WTC11 (cell line): ENCODE data around the gene MAPT. TPM values are rescaled to one million over a fixed set of nuclear protein-coding genes. Genes with fewer than 3 reads are reported as not detected.
"Not testable (repeated sequence)": the region's sequence is repeated elsewhere in the genome, so short reads cannot be mapped to it uniquely, and the experiment has no call there.

Experiments used
- ATAC-seq: fragments of 200-7000 bp; cut with Tn5 transposase; 2 replicates; pipeline ENCODE4 v1.10.0; 2021; ENCODE audit warnings: mild to moderate bottlenecking, moderate library complexity
- CTCF ChIA-PET: fragments of 300-600 bp; sonication (Branson Sonifier 250); formaldehyde crosslinking; loops from one replicate; lab custom pipeline; 2021; ENCODE audit warnings: antibody characterized with exemption; lab: Charles Lee
- POLR2A ChIA-PET: fragments of 350-600 bp; sonication (Branson Sonifier 250); formaldehyde crosslinking; loops from one replicate; lab custom pipeline; 2021; ENCODE audit warnings: antibody characterized with exemption; lab: Charles Lee
- DNase-seq: peaks from one replicate; pipeline ENCODE4 v3.0.0; 2021; ENCODE audit warnings: low spot score
- H3K27ac Mint-ChIP-seq: 2 replicates; pipeline ENCODE4 v1.8.0; 2021; ENCODE audit warnings: mixed read lengths
- H3K27me3 Mint-ChIP-seq: 2 replicates; pipeline ENCODE4 v1.8.0; 2021; ENCODE audit warnings: low read depth, mild to moderate bottlenecking, moderate library complexity, mixed read lengths
- H3K36me3 Mint-ChIP-seq: 2 replicates; pipeline ENCODE4 v1.8.0; 2021; ENCODE audit warnings: mixed read lengths
- H3K4me1 Mint-ChIP-seq: 2 replicates; pipeline ENCODE4 v1.8.0; 2022; ENCODE audit warnings: mixed read lengths
- H3K4me3 Mint-ChIP-seq: 2 replicates; pipeline ENCODE4 v1.8.0; 2021; ENCODE audit warnings: mild to moderate bottlenecking, moderate library complexity, mixed read lengths
- H3K9me3 Mint-ChIP-seq: 2 replicates; pipeline ENCODE4 v1.8.0; 2021; ENCODE audit warnings: mixed read lengths
- CBFB ChIP-seq: sonication (generic); formaldehyde crosslinking; IDR thresholded peaks from 2 replicates; pipeline ENCODE4 v1.8.1; 2022; ENCODE audit warnings: mild to moderate bottlenecking, low read depth, missing genetic modification reagents
- CREB1 ChIP-seq: sonication (generic); formaldehyde crosslinking; IDR thresholded peaks from 2 replicates; pipeline ENCODE4 v1.8.0; 2023; ENCODE audit warnings: mild to moderate bottlenecking, missing genetic modification reagents
- CREM ChIP-seq: sonication (generic); formaldehyde crosslinking; IDR thresholded peaks from 2 replicates; pipeline ENCODE4 v1.8.1; 2022; ENCODE audit warnings: mild to moderate bottlenecking, missing genetic modification reagents, moderate library complexity
- ELF4 ChIP-seq: sonication (generic); formaldehyde crosslinking; IDR thresholded peaks from 2 replicates; pipeline ENCODE4 v1.8.1; 2022; ENCODE audit warnings: low read depth, mild to moderate bottlenecking, moderate library complexity, missing genetic modification reagents
- FOXP1 ChIP-seq: sonication (generic); formaldehyde crosslinking; IDR thresholded peaks from 2 replicates; pipeline ENCODE4 v1.8.0; 2022; ENCODE audit warnings: missing genetic modification reagents, mild to moderate bottlenecking, moderate library complexity, borderline replicate concordance
- GABPB1 ChIP-seq: sonication (generic); formaldehyde crosslinking; IDR thresholded peaks from 2 replicates; pipeline ENCODE4 v1.8.1; 2023; ENCODE audit warnings: mild to moderate bottlenecking, missing genetic modification reagents
- JAZF1 ChIP-seq: fragments of 250-450 bp; sonication (Bioruptor Pico); IDR thresholded peaks from 2 replicates; pipeline ENCODE4 v1.9.0; 2021; ENCODE audit warnings: moderate library complexity, mild to moderate bottlenecking, inconsistent platforms
- MXD4 ChIP-seq: fragments of 250-450 bp; sonication (Bioruptor Pico); IDR thresholded peaks from 2 replicates; pipeline ENCODE4 v1.8.0; 2021; ENCODE audit warnings: mild to moderate bottlenecking, moderate library complexity, borderline replicate concordance
- NFATC4 ChIP-seq: fragments of 250-450 bp; sonication (Bioruptor Pico); IDR thresholded peaks from 2 replicates; pipeline ENCODE4 v1.9.0; 2021; ENCODE audit warnings: mild to moderate bottlenecking
- OVOL2 ChIP-seq: fragments of 250-450 bp; sonication (Bioruptor Pico); IDR thresholded peaks from 2 replicates; pipeline ENCODE4 v1.9.0; 2021; ENCODE audit warnings: mild to moderate bottlenecking, borderline replicate concordance
- SP1 ChIP-seq: sonication (generic); formaldehyde crosslinking; conservative IDR thresholded peaks from 2 replicates; pipeline ENCODE4 v1.8.1; 2022; ENCODE audit warnings: missing genetic modification reagents
- TP53 ChIP-seq: sonication (generic); formaldehyde crosslinking; IDR thresholded peaks from 2 replicates; pipeline ENCODE4 v1.8.1; 2023; ENCODE audit warnings: mild to moderate bottlenecking, missing genetic modification reagents
- ZNF121 ChIP-seq: sonication (generic); formaldehyde crosslinking; IDR thresholded peaks from 2 replicates; pipeline ENCODE4 v1.8.0; 2023; ENCODE audit warnings: missing genetic modification reagents
- ZNF138 ChIP-seq: sonication (generic); formaldehyde crosslinking; conservative IDR thresholded peaks from 2 replicates; pipeline ENCODE4 v1.8.1; 2022; ENCODE audit warnings: mild to moderate bottlenecking, moderate library complexity, missing genetic modification reagents
- ZNF219 ChIP-seq: sonication (generic); formaldehyde crosslinking; IDR thresholded peaks from 2 replicates; pipeline ENCODE4 v1.8.0; 2023; ENCODE audit warnings: missing genetic modification reagents, mild to moderate bottlenecking, borderline replicate concordance
- ZNF232 ChIP-seq: sonication (generic); formaldehyde crosslinking; IDR thresholded peaks from 2 replicates; pipeline ENCODE4 v1.8.0; 2022; ENCODE audit warnings: mild to moderate bottlenecking, missing genetic modification reagents
- total RNA-seq: library from RNA; stranded (reverse); gene quantifications from 3 replicates; pipeline ENCODE4 v1.2.3, GENCODE V29; 2021
- TF ChIP-seq, protein P1 (sequence below): sonication (generic); formaldehyde crosslinking; IDR thresholded peaks from 2 replicates; pipeline ENCODE4 v1.8.1; 2023; ENCODE audit warnings: mild to moderate bottlenecking, missing genetic modification reagents
- TF ChIP-seq, protein P2 (sequence below): fragments of 250-450 bp; sonication (Bioruptor Pico); IDR thresholded peaks from 2 replicates; pipeline ENCODE4 v1.9.0; 2021; ENCODE audit warnings: mild to moderate bottlenecking
- TF ChIP-seq, protein P3 (sequence below): sonication (generic); formaldehyde crosslinking; IDR thresholded peaks from 2 replicates; pipeline ENCODE4 v1.8.1; 2023; ENCODE audit warnings: mild to moderate bottlenecking, moderate library complexity, missing genetic modification reagents
- TF ChIP-seq, protein P4 (sequence below): sonication (generic); formaldehyde crosslinking; IDR thresholded peaks from 2 replicates; pipeline ENCODE4 v1.8.1; 2023; ENCODE audit warnings: mild to moderate bottlenecking, missing genetic modification reagents, moderate library complexity

Gene MAPT
- total RNA-seq, 1 experiment from 2014 or later: 2.2 TPM

DNA sequence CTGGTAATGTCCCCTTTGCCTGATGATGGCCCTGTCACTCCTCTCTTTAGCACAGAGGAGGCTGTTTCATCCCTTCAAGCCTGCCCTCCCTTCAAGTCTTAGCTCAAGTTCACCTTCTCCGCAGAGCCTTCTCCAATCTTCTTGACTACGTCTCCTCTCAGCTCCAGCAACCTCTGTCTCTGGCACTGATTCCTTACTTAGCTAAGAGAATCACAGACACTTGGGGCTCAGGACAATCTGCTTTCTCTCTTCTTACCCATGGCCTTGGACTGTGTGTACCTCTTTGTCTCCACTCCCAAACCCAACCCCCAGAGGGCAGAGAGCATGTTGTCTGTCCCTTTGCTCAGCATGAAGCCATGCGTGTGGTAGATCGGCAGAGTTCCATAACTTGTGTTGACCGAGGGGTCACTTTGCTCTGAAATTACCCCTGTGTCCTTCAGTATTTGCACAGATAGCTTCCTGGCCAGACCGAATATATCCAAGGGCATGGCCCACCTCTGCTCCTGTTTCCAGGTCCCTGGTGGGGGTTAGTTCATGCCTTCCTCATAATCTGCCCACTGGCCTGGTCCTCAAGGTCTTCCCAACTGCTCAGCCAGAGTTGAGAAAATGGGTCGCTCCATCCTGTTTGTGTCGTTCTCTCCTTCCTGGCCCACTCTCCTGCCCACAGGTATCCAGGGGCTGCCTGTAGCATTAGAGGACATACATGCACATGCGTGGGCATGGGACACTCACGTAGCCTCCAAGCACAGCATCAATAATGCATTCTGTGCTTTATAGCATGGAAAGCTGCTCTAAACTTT lies 41.6 kb downstream of the MAPT start:
- H3K4me1 Mint-ChIP-seq: peaks cover 12% of the 10 kb centered on the region
- ATAC-seq: no peak
- POLR2A ChIA-PET: no interaction called here
- CTCF ChIA-PET: interaction anchor here (1.7 to 2.6 kb wide), 4 partner anchors 13 to 296 kb away, joined by 4 to 7 read pairs (median 6); no protein-coding TSS in a partner anchor
- no peaks in the 10 kb centered on the region for H3K36me3 Mint-ChIP-seq
- H3K27me3 Mint-ChIP-seq: no peaks in the 10 kb centered on the region; the same call in 1 of the 2 replicates
- TF ChIP-seq GABPB1 (CRISPR knock-in tag) (peak; percentile 78), TP53 (CRISPR knock-in tag) (no peak)
- TF ChIP-seq, all 79 proteins: peak for 1
- no peak for DNase-seq
- H3K27ac Mint-ChIP-seq: peak overlapping the region; percentile 1; the same call in 1 of the 2 replicates
- H3K4me3 Mint-ChIP-seq: no peak overlapping the region
- no peaks in the 10 kb centered on the region for H3K9me3 Mint-ChIP-seq

DNA sequence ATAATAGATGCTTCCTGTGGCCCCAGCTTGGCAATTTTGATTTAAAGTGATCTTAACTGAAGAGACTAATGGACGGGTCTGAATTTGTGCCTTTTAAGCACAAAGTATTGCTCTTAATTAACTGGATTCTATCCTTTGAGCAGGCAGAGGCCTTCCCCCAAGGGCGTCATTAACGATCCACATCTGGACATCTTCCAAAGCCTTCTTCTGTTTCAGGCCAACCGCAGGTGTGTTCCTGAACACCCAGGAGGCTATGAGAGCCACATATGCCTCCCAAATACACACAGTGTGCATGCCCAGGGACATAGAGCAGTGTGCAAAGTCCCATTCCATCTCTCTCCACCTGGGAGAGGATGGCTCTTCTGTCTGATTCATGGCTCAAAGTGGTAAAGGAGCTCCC lies 42.3 kb downstream of the MAPT start:
- CTCF ChIA-PET: interaction anchor here (1.9 to 2.2 kb wide), 2 partner anchors 13 to 35 kb away, joined by 7 read pairs; no protein-coding TSS in a partner anchor
- no peaks in the 10 kb centered on the region; the same call in 1 of the 2 replicates for H3K27me3 Mint-ChIP-seq
- ATAC-seq (no peak), DNase-seq (no peak)
- H3K4me1 Mint-ChIP-seq: peaks cover 17% of the 10 kb centered on the region
- POLR2A ChIA-PET: no interaction called here
- H3K4me3 Mint-ChIP-seq: no peak overlapping the region
- TF ChIP-seq, protein P1, sequence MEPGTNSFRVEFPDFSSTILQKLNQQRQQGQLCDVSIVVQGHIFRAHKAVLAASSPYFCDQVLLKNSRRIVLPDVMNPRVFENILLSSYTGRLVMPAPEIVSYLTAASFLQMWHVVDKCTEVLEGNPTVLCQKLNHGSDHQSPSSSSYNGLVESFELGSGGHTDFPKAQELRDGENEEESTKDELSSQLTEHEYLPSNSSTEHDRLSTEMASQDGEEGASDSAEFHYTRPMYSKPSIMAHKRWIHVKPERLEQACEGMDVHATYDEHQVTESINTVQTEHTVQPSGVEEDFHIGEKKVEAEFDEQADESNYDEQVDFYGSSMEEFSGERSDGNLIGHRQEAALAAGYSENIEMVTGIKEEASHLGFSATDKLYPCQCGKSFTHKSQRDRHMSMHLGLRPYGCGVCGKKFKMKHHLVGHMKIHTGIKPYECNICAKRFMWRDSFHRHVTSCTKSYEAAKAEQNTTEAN: no peak
- TF ChIP-seq CBFB (no peak), FOXP1 (no peak), SP1 (CRISPR knock-in tag) (no peak), OVOL2 (CRISPR knock-in tag) (no peak), NFATC4 (CRISPR knock-in tag) (no peak), MXD4 (CRISPR knock-in tag) (no peak), ZNF138 (CRISPR knock-in tag) (no peak), ZNF232 (no peak), JAZF1 (CRISPR knock-in tag) (no peak), CREB1 (CRISPR knock-in tag) (no peak), ZNF219 (CRISPR knock-in tag) (no peak), CREM (CRISPR knock-in tag) (no peak), ELF4 (no peak)
- TF ChIP-seq, protein P2, sequence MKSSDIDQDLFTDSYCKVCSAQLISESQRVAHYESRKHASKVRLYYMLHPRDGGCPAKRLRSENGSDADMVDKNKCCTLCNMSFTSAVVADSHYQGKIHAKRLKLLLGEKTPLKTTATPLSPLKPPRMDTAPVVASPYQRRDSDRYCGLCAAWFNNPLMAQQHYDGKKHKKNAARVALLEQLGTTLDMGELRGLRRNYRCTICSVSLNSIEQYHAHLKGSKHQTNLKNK: no peak
- TF ChIP-seq, protein P3, sequence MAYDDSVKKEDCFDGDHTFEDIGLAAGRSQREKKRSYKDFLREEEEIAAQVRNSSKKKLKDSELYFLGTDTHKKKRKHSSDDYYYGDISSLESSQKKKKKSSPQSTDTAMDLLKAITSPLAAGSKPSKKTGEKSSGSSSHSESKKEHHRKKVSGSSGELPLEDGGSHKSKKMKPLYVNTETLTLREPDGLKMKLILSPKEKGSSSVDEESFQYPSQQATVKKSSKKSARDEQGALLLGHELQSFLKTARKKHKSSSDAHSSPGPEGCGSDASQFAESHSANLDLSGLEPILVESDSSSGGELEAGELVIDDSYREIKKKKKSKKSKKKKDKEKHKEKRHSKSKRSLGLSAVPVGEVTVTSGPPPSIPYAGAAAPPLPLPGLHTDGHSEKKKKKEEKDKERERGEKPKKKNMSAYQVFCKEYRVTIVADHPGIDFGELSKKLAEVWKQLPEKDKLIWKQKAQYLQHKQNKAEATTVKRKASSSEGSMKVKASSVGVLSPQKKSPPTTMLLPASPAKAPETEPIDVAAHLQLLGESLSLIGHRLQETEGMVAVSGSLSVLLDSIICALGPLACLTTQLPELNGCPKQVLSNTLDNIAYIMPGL (CRISPR knock-in tag): no peak
- TF ChIP-seq, protein P4, sequence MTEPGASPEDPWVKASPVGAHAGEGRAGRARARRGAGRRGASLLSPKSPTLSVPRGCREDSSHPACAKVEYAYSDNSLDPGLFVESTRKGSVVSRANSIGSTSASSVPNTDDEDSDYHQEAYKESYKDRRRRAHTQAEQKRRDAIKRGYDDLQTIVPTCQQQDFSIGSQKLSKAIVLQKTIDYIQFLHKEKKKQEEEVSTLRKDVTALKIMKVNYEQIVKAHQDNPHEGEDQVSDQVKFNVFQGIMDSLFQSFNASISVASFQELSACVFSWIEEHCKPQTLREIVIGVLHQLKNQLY (CRISPR knock-in tag): no peak
- H3K9me3 Mint-ChIP-seq: no peaks in the 10 kb centered on the region
- no peak overlapping the region for H3K27ac Mint-ChIP-seq
- no peaks in the 10 kb centered on the region for H3K36me3 Mint-ChIP-seq

DNA sequence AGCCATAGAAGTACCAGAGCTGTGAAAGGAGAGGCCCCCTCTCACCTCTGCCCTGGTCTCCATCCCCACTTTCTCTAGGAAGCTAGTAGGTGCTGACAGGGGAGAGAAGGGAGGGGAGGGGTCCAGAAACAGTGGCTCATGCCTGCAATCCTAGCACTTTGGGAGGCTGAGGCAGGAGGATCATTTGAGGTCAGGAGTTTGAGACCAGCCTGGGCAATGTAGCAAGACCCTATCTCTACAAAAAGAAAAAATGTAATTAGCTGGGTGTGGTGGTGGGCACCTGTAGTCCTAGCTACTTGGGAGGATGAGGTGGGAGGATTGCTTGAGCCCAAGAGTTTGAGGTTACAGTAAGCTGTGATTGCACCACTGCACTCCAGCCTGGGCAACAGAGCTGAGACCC lies 42.8 kb downstream of the MAPT start:
- ATAC-seq, H3K27me3 Mint-ChIP-seq, DNase-seq, H3K27ac Mint-ChIP-seq, H3K4me3 Mint-ChIP-seq, H3K36me3 Mint-ChIP-seq, H3K9me3 Mint-ChIP-seq, POLR2A ChIA-PET: not testable (repeated sequence)
- peak; percentile 65; the same call in 1 of the 2 replicates for TF ChIP-seq ZNF121 (CRISPR knock-in tag)
- CTCF ChIA-PET: interaction anchor here (1.9 to 2.2 kb wide), 2 partner anchors 12 to 35 kb away, joined by 7 read pairs; no protein-coding TSS in a partner anchor
- H3K4me1 Mint-ChIP-seq: peaks cover 23% of the 10 kb centered on the region
